CD1c-positive myeloid dendritic cell (primary cell): ENCODE results near the gene ACTN2.
"Not testable (repeated sequence)": the region's sequence is repeated elsewhere in the genome, so short reads cannot be mapped to it uniquely, and the experiment has no call there.

Source experiments
- DNase-seq: peaks from one replicate; pipeline ENCODE4 v3.0.0-alpha.2; 2016; ENCODE audit errors: extremely low spot score

ACTN2 gene

DNA sequence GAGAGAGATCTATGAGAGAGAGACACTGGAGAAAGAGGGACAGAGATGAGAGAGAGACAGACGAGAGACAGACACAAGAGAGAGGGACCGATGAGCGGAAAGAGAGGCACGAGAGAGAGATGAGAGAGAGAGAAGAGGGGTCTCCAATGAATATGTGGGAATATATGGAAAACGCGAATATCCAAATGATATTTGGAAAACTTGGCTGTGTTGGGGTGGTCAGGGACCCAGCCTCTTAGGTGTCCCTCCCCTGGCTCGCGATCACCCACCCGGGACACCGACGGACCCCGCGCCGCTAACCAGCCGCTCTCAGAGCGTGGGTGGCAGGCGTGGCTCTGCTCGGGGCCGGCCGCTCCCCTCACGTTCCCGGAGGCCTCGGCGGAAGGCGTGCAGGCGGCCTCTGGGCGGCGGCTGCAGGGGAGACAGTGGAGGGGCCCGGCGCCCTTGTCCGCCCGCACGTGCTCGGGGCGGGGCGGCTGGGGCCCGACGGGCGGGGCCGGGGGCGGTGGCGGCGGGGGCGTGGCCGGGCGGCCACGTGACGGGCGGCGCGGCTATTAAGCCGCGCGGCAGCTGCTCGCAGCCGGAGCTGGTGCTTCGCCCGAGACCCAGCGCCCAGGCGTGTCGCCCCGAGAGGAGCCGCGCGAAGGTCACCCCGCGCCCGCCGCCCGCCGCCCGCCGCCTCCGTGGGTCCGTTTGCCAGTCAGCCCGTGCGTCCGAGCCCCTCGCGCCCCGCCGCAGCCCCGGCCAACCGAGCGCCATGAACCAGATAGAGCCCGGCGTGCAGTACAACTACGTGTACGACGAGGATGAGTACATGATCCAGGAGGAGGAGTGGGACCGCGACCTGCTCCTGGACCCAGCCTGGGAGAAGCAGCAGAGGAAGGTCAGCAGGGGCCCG is at the start of gene ACTN2:
Gene ACTN2 (plus strand): TSS at position 583 of the 898 bp plus-strand sequence. CDS start 175 bp downstream, at position 758.
- DNase-seq: peak; percentile 60

DNA sequence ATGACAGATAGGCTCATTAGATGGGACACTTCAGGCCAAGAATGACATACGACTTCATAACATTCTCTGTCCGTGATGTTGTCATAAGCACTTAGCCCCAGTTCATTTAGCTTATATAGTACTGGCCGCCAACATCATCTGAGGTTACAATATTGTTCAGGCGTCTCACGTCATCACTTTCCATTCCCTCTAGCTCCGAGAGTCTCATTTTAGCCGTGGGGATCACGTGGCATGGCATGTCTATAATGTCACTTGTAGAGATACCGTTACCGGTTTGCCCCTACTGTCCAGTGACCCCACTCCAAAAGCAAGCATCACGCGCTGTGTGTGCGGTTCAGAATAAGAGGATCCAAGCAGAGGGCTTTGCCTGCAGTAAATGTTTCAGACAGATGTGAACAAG is 47.4 kb upstream of the ACTN2 start:
- DNase-seq: no peak

GRCh38 chr1:236639686-236640085 is 46.6 kb upstream of the ACTN2 start:
- DNase-seq: no peak

GRCh38 chr1:236642763-236643162 is 43.5 kb upstream of the ACTN2 start:
- no peak for DNase-seq

DNA sequence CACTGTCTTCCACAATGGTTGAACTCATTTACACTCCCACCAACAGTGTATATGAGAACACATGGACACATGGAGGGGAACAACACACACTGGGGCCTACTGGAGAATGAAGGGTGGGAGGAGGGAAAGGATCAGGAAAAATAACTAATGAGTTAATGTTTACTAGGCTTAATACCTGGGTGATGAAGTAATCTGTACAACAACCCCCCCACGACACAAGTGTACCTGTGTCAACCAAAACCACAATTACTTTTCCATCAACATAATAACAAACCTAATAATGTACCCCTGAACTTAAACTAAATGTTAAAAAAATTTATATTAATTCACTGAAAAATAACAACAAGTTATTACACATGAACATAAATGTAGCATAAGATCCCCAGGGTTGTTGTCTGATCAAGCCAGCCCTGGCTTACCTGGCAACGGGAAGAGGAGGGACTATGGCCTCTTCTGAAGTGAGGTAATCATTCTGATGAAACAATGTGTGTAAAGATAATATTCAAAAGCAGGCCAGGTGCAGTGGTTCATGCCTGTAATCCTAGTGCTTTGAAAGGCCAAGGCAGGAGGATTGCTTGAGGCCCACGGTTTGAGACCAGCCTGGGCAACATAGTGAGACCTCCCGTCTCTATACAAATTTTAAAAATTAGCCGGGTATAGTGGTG is 41.2 kb upstream of the ACTN2 start:
- no peak for DNase-seq

- no peak for DNase-seq
Observed at GRCh38 chr1:236654511-236654910, 31.8 kb upstream of the ACTN2 start.

- DNase-seq: no peak
Observed at GRCh38 chr1:236654957-236655356, 31.3 kb upstream of the ACTN2 start.

DNA sequence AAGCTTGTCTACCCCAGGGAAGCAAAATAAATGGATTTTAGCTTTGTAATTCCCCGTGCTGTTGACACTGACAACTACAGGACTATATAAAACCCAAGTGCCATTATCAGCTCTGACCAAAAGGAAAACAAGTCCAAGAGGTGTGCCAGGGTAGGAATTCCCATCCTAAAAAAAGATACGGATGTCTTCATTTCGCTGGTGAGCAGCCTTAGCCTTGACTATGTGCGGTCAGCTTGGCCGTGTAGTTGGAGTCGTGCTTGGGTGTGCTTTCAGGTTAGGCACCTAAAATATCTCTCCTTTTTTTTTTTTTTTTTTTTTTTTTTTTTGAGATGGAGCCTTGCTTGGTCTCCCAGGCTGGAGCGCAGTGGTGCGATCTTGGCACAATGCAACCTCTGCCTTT is 28.9 kb upstream of the ACTN2 start:
- DNase-seq: no peak

GRCh38 chr1:236659792-236660587 is 26.3 kb upstream of the ACTN2 start:
- DNase-seq: no peak

DNA sequence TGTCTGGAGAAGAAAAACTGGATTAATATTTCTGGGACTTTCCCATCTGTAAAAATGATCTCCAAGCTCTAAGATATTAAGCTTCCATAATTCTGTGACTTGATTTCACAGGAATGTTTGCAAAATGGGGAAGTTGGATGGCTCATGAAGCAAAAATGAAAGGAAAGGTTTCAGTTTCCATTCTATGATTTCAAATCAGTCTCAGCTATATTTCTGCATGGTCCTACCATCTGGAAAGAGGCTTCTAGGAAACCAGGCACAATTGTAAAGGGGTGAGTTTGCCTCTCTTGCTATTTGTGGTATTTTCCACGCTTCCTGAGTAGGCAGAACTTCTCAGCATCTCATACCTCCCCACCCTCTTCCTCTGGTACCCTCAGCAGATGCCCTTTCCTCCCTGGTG is 22.4 kb upstream of the ACTN2 start:
- DNase-seq: no peak

DNA sequence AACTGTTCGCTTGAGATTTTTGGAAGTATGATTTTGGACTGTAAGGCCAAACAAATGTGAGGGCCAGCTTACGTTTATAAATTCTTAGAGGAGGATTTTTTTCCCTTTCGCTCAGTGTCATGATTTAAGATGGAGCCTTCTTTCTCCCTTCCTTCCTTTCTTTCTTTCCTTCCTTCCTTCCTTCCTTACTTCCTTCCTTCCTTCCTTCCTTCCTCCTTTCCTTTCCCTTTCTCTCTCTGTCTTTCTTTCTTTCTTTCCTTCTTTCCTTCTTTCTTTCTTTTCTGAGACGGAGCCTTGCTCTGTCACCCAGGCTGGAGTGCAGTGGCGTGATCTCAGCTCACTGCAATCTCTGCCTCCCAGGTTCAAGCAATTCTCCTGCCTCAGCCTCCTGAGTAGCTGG is 17.4 kb upstream of the ACTN2 start:
- DNase-seq: not testable (repeated sequence)

- no peak for DNase-seq
Observed at GRCh38 chr1:236670060-236670459, 16.2 kb upstream of the ACTN2 start.

DNA sequence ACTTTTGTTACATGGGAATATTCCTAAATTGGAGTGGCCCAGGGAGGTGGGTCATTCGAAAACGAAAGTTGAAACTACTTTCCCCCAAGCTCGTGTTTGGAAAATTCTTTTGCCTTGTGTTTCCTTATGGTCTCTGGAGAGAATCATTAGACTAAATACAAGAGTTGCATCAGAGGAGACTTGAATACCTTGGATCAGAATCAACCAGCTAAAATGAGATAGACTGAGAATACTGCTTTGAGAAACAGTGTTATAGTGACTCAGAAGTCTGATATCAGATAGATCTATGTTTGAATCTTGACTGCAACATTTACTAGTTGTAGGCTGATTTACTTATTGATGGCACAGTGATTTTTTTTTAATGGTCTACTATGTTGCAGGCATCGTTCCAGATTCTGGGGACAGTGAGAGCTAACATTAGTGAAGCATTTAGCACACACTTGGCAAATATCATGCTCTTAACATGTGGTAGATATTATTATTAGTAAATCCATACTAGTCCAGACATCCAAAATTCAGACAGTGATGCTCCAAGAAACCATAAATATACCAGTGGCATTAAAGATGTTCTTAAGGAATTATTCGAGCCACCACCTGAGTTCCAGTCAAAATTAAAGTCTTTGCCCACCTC is 12.9 kb upstream of the ACTN2 start:
- DNase-seq: no peak

GRCh38 chr1:236677641-236678235 is 8.6 kb upstream of the ACTN2 start:
- no peak for DNase-seq

- no peak for DNase-seq
Observed at GRCh38 chr1:236681219-236681618, 5.1 kb upstream of the ACTN2 start.

GRCh38 chr1:236685205-236685916 is 938 bp upstream of the ACTN2 start:
- no peak for DNase-seq

DNA sequence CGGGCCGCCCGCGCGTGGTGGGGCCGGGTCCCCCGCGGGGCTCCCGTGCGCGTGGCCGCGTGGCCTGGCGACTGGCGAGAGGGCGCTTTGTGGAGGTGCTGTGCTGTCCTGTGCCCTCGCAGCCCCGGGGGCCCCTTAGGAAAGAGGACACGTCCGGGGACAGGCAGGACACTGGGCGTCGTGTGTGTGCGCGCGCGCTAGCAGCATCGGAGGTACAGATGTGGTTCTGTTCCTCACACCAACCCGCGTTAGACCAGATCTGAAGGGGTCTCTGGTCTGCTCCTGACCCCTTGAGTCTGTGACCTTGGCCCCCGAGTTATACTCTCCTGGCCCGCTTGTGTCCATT is 489 bp downstream of the ACTN2 start:
- no peak for DNase-seq

- no peak for DNase-seq
Observed at GRCh38 chr1:236687273-236687672, 974 bp downstream of the ACTN2 start.

- no peak for DNase-seq
Observed at GRCh38 chr1:236688705-236689104, 2.4 kb downstream of the ACTN2 start.

DNA sequence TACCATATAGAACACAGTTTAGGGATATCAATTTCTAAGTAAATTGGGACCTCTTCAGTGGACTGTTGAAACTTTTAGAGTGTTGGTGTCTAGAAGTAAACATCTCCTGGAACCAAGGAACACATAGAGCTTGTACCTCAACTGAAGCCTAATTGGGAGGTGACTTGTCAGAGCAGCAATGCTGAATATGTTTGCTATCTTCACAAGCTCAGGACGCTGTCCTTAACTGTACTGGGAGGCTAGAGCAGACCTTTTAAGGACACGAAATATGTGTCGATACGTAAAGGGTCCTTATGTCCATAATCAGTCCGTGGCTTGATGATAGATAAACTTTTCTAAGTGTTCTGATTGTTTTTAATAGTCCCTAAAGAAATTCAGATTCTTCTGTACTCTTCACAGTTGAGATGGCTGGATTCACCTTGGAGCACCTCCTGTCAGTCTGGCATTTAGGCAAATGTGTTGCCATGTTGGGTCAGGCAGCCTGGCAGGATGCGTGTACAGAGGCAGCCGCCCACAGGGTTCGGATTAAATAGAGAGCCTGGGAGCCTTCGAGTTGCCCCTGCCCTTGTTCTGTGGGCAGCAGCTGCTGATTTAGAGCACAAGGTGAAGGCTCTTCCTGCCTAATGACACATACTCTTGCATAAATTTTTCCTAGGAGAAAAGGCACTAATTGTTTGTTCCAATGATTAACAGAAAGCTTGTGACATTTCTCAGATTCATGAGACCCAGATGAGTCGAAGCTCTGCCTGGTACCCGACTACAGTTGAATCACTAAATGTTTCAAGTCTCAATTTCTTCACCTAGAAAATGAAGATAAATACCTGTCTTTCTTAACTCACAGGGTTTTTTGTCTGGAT is 3.6 kb downstream of the ACTN2 start:
- no peak for DNase-seq
